COR-L47 (cell line): ENCODE data around the gene MTG2.
"Not testable (repeated sequence)": the region's sequence is repeated elsewhere in the genome, so short reads cannot be mapped to it uniquely, and the experiment has no call there.

ENCODE experiments used
- DNase-seq: peaks from one replicate; lab custom pipeline; 2025; lab: John Stamatoyannopoulos, UW

Gene MTG2

DNA sequence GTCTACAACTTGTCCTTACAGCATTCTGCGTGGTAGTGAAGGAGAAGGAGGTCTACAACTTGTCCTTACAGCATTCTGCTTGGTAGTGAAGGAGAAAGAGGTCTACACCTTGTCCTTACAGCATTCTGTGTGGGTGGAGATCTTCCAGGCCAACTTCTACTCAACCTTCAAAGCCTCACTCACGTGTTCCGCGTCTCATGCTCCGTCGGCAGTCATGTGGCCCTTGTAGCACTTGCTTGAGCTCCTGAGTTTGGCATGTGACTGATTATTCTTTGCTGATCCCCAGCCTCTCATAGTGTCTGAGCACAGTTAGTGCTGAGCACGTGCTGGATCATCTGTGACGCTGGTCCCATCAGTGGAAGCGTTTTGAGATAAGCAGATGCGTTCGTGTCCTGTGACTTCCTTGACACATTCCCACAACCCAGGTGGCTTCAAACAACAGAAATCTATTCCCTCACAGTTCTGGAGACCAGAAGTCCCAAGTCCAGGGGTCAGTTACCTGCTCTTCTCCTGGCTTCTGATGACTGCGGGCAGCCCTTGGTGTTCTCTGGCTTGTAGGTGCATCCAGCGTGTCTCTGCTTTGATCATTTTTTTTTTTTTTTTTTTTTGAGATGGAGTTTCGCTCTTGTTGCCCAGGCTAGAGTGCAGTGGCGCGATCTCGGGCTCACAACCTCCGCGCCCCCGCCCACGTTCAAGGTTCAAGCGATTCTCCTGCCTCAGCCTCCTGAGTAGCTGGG, 36.6 kb upstream of the MTG2 start:
- DNase-seq: no peak

DNA sequence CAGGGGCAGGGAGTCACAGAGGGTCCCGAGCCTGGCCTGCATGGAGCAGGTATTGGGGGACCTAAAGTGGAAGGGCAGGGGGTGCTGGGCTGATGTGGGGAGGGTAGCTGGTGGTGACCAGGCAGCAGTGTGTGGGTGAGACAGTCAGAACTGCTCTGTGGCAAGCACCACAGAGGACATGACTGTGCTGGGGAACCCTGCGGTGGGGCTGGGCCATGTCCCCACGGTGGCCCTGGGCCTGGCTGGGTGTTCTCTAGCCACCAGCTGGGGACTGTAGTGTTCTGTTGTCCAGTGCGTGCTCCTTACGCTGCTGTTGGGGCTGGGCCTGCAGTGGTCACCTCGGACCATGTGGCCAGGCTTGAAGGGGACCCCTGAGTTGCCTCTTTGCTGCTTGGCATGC, 35.7 kb upstream of the MTG2 start:
- no peak for DNase-seq

DNA sequence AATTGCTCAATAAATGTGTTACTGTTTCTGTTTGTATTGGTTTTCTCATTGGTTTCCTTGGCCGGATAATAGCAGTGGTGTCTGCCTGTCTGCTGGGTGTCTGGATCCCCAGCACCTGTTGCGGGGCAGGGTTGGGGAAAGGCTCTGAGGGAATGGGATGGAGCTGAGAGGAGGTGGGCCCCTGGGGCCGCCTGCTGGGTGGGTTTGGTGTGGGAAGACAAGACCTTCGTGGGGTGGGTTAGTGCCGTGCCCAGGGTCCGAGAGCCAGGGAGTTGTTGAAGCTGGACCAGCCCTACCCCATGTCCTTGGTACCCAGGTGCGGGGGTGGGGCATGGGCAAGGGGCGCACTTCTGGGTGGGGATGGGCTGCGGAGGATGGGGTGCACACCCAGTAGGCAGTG, 35.3 kb upstream of the MTG2 start:
- no peak for DNase-seq

DNA sequence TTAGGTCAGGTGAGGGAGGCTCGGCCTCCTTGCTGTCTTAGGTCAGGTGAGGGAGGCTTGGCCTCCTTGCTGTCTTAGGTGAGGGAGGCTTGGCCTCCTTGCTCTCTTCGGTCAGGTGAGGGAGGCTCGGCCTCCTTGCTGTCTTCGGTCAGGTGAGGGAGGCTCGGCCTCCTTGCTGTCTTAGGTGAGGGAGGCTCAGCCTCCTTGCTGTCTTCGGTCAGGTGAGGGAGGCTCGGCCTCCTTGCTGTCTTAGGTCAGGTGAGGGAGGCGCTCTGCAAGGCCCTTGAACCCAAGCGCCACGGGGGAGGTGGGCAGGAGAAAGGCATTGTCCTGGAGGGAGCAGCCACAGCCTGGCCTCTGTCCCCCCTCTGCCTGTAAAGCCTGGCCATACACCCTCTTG, 34.4 kb upstream of the MTG2 start:
- DNase-seq: not testable (repeated sequence)

DNA sequence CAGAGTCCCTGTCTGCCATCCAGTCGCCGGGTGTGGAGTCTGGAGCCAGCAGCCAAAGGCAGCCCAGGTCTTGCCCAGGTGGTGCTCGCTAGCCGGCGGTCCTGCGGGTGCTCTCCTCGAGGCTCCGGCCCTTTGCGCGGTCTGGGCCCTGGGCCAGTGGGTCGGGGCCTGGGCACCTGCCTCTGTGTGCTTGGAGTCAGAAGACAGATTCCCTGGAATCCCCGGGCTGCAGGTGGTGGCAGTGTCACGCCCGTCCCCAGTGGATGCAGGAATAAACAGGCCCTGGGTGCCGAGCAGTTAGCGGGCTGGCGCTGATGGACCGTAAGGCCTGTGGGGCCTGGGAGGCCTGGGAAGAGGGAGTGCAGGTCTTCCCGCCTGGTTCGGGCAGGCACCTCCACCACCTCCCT, 33.9 kb upstream of the MTG2 start:
- DNase-seq: no peak

DNA sequence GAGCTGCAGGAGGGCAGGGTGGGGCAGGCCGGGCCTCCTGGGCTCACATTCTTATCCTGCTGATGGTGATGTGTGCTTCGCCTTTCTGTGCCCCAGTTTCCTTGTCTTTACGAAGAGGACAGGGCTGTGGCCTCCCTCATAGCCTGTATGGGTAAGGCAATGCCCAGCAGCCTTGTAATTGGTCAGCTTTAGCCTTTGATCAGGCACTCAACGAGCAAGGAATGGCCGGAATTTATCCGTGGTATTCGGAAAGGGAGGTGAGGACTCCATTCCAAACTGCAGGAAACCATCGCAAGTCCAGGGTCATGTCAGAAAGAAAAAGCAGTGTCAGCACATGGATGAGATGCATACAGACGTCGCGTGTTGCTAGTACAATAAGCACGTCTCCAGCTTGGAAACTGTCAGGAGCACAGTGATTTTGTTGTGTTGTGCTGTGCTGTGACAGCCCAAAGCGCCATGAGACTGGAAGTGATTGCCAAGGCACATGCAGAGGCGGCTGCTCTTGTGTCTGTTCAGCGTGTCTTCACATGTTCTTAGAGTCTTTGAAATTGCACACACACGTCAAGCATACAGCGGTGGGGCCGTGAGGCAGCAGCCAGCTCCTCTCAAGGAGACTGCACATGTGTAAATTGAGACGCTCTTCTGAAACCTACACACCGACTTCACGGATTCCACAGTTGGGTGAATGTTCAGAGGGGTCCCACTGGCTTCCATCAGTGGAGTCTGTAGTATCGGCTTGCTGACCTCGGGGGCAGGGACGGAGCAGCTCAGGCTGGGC, 33.1 kb upstream of the MTG2 start:
- DNase-seq: no peak

DNA sequence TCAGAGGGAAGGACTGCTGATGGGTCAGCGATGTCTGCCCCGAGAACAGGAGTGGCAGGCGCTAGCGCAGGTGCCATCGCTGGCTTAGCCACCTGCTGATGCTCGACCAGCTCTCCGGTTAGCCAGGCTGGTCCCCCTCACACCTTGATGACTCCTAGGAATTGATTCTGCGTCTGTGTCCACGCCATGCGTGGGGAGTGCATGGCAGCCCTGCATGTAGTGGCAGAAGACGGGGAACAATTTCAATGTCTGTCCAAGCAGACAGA, 32.6 kb upstream of the MTG2 start:
- no peak for DNase-seq

DNA sequence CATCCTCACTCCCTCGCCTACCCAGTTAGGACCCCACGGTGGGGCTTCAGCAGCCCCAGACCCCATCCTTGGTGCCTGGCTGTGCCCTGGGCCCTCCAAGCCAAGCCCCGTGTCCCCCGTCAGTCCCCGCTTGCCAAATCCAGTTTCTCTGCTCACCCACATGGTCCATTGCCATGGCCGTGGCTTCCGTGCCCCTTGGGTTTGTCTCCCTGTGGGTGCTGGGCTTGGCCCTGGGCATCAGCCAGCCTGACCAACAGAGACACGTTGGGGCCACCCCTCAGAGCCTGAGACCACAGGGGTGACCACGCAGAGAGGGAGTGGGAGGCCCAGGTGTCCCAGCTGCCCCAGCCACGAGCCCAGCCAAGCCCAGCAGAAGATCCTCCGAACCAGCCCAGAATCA, 31.6 kb upstream of the MTG2 start:
- no peak for DNase-seq

DNA sequence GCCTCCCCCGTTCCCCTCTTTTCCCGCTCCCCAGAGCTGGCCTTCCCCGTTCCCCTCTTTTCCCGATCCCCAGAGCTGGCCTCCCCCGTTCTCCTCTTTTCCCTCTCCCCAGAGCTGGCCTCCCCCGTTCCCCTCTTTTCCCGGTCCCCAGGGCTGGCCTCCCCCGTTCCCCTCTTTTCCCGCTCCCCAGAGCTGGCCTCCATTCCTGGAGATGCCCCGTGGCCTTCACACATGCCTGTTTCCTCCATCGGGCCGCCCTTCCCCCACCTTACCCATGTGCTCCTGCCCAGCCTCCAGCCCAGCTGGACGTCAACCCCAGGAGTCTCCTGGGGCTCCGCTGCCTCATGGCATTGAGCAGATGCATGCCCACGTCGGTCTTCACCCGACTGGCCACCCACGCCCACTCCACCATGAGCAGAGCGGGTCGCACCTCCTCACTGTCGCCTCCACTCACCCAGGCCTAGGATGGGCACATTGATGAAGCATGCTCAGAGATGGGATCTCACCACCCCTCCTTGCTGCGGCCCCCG, 30.9 kb upstream of the MTG2 start:
- DNase-seq: no peak

DNA sequence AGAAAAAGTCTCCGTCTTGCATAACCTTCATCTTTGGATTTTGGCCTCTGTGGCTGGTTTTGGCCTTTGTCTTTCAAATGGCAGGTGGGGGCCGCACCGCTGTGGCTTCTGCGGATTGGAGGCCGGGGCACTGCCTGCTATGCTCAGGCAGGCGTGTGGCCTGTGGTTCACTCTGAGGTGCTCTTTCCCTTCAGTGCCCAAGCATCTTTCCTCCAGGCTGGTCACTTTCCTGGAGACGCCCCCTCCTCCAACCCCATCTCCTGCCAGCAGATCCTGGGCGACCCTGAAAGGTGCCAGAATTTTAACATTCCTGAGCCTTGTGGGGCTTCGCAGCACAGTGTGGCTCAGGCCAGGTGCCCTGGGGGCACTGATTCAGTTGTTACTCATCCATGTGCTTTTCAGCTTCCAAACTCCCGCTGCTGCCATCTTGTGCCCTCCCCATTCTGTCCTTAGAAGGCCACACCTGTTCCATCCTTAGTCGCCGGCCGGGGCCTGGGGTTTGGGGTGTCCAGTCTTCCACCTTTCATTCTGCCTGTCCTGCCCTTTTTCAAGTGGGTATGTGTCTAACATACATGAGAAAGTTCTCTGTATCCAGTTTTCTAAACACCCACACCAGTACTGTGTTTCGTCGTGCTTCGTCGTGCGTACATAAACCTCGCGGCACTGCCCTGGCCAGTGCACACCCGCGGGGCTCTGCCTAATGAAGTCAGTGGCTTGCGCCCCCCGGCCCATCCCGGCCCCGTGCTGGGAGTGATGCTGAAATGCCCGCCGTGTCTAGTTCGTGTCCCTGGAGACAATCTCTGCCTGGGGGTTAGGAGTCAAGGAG, 27.2 kb upstream of the MTG2 start:
- DNase-seq: no peak

DNA sequence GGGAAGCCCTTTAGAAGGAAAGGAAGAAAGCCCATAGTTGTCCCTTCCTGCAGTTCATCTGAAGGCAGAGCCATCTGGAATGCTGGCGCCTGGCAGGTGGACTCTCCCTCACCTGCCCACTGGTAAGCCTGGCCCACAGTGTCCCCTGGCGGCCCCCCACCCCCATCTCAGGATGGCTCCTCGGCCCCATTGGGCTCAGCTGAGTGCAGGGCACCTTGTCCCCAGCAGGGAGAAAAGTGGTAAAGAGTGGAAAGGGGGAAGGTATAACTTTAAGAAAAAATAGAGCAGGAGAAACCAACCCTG, 26.6 kb upstream of the MTG2 start:
- DNase-seq: no peak

DNA sequence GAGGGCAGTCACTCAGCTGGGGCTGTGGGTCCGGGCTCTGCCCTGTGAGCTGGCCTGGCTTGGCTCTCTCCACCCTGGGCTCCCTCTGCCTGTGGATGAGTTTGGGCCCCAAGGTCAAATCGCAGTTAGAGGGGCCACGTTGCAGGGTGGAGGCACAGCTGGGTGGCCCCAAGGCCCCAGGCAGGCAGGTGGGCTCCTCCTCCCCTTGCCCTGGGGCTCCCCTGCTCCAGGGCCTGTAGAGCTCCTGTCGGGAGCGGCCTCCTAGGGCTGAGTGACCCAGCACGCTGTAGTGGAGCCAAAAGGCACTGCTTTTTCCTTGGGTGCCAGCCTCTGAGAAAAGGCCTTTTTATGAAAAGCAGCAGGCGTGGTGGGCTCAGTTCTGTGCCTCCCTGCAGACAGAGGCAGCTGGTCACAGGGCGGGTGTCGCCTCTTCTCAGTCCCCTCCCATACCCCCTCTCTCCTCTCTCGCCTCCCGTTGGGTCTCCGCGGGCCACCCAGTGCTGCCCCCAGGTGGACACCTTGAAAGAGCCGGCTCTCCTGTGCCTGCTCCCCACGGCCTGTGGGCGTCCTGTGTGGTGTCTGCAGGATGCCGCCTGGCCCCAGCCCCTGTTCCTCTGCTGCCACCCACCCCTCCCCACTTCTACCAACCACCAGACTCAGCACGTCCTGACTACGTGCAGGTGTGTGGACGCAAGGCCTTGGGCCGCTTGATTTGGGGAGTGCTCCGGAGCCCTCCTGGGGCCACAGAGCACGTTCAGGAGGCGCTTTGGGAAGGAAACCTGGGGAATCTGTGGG, 26.0 kb upstream of the MTG2 start:
- DNase-seq: peak; percentile 42

DNA sequence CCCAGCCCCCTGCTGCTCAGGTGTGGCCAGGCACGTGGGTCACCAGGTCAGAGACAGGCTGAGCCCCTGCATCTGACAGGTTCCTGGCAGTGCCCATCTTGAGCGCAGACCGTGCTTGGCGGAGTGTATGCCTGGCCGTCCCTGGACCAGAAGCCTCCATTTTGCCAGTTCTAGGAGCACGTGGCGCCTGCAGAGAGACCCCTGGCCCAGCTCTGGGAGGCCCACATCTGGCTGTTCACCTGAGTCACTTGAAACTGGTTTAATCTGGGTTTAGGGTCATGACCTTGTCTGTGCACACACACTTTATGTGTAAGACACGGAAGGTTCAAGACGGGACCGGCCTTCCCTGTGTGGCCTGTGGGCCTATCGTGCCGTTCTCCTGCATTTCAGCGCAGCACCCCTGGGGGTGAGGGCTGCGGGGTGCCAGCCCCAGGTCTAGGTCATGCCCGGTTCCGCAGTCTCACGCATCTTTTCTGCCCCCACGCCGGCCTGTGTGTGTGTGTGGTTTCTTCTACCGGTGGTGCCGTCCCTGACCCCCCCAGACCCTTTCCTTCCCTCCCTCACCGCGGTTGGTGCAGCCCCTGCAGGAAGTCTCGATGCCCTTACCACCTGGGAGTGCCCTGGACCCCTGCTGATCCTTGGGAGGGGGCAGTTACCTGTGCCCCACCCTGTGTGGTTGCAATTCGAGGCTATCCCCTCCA, 25.3 kb upstream of the MTG2 start:
- no peak for DNase-seq

DNA sequence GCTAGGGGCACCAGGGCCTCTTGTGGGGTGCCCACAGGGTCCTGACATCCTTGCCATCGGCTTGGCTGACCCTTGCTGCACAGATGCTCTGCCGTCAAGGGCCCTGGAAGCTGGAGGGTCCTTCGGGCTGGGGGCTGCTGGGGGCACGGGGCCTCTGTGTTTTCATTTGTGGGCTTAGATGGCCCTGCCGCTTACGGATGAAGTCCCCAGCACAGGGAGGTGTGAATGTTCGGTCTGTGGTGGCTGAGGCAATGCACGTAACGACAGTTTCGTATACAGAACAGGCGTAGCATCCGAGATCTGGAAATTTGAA, 24.8 kb upstream of the MTG2 start:
- no peak for DNase-seq

DNA sequence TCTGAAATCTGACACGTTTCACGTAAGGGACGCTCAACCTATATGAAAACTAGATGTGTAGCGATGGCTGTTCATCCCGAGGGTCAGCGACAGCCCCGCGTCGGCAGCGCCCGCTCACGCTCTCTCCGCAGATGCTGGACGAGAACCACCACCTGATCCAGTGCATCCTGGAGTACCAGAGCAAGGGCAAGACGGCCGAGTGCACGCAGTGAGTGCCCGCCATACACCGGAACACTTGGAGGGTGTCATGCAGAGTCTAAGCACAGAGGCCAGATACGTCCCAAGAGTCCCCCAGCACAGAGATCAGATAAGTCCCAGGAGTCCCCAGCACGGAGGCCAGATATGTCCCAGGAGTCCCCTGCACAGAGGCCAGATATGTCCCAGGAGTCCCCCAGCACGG, 24.3 kb upstream of the MTG2 start:
- DNase-seq: no peak

DNA sequence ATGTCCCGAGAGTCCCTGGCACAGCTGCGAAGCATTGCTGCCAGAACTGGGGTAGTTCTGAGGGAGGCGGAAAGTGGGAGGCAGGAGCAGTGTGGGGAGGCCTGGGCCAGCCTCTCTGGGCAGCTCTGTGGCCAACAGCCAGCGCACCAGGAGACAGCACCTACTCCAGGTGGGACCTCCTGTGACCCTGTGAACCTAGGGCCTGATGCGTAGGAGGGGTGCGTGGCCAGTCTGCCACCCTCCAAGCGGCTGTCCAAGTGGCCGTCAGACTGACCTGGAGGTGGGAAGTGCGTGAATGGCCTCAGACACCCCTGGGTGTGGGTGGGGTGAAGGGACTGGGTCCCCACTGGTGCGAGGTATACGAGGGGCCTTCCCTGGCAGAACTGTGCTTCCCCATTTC, 23.8 kb upstream of the MTG2 start:
- no peak for DNase-seq

DNA sequence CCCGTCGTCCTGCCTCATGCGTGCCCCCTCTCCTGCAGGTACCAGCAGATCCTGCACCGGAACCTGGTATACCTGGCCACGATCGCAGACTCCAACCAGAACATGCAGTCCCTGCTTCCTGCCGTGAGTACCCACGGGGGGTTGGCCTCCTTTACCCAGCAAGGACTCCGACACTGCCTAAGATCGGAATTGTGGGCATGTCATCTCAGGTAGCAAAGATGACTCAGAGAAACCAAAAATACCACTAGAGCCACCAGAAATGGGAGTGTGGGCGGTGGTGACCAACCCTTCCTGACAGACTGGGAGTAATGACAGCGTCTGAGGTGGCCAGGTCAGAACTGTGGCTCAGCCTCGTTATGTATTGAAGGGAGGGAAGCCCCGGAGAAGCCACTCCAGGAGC, 23.0 kb upstream of the MTG2 start:
- no peak for DNase-seq

DNA sequence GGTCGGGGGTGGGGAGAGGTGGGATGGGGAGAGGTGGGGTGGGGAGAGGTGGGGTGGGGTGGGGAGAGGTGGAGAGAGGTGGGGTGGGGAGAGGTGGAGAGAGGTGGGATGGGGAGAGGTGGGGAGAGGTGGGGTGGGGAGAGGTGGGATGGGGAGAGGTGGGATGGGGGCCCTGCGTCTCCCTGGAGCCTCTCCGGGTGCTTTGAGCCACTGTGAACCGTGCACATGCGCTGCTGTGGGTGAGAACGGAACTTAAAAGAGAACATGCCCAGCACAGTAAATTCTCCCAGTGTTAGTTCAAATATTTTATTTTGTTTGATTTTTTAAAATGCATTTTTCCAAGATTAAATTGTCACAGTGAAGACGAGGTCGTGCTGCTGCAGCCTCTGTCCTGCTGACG, 22.6 kb upstream of the MTG2 start:
- no peak for DNase-seq

DNA sequence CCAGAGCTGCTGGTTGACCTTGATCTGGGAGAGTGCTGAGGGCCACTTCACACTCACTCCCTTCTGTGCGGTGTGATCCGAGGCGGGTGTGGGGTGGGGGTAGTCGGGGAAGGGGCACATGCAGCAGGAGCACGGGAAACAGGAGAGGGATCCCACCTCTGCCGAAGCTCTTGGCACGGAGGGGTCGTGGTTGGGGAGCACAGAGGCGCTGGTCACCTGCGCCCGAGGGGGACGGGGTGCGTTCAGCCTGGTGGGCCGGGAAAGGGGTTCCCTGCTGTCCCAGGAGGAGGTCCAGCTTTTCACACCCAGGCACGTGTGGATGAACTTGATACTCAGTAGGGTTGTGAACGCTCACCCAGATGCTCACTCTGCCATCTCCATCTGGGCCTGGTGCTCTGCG, 22.0 kb upstream of the MTG2 start:
- no peak for DNase-seq

DNA sequence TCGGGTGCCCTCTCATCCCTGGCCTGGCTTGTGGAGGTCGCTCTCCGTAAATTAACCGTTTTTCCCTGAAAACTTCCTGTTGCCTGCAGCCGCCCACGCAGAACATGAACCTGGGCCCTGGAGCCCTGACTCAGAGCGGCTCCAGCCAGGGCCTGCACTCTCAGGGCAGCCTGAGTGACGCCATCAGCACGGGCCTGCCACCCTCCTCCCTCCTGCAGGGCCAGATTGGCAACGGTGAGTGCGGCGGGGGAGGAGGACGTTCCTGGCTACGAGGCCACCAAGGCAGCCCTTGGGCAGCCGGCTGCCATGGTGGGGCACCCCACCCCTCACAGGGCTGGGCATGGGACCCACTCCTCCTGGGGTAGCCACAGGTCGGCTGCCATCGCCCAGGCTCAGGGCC, 21.5 kb upstream of the MTG2 start:
- DNase-seq: no peak

DNA sequence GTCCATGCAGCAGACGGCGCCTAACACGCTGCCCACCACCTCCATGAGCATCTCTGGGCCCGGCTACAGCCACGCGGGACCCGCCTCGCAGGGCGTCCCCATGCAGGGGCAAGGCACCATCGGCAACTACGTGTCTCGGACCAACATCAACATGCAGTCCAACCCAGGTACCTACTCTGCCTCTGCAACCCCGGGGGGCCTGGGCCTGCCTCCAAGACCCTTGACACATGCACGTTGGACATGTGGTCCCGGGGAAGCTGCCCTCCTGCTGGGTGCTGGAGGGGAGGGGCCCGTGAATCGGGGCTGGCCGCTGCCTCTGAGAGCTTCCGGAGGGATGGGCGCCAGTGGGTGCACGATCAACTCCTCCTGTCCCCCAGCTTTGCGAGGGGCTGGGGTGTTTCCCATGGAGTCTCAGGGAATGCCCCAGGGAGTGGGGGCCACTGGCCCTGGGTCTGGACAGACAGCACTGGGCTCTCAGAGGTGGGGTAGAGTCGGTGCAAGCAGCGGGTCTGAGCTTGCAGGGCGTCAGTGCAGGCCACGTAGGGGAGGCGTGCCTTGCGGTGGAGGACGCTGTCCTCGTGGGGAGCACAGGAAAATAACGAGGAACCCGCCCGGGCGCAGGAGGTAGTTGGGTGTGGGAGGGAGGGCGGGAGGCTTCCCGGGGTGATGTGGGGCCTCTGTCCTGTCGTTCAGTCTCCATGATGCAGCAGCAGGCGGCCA, 19.9 kb upstream of the MTG2 start:
- no peak for DNase-seq
